ENCODE measurements around the gene NRP2. TPM values are rescaled to one million over a fixed set of nuclear protein-coding genes. Genes with fewer than 3 reads are reported as not detected.

NRP2 gene
- polyA plus RNA-seq, 2 donors = 6.9 to 11.1 TPM

- H3K27ac ChIP-seq (ENCODE audit: low read depth in 2 of 2, low read length in 1 of 2) = no peak overlapping the region
- no peaks in the 10 kb centered on the region for H3K4me1 ChIP-seq (ENCODE audit: control insufficient read depth in 2 of 2, insufficient read depth in 2 of 2, low read length in 1 of 2)
- no peak overlapping the region for H3K4me3 ChIP-seq (ENCODE audit: low read depth in 1 of 2, low read length in 2 of 2)
- no peaks in the 10 kb centered on the region for H3K36me3 ChIP-seq (ENCODE audit: control insufficient read depth in 2 of 2, insufficient read depth in 2 of 2, low read length in 1 of 2)
- H3K9me3 ChIP-seq (ENCODE audit: control insufficient read depth in 2 of 2, insufficient read depth in 1 of 2, low read depth in 1 of 2, low read length in 1 of 2) = no peaks in the 10 kb centered on the region
- no peaks in the 10 kb centered on the region for H3K27me3 ChIP-seq (ENCODE audit: control insufficient read depth in 1 of 2, insufficient read depth in 2 of 2, low read length in 2 of 2)
- 32 to 38% methylated on average over 7 of the region's 7 CpGs for WGBS, 2 donors
These were observed 6.3 kb upstream of the NRP2 start for GRCh38 chr2:205675861-205676516.

GRCh38 chr2:205678541-205679142 is 3.7 kb upstream of the NRP2 start:
- Histone ChIP-seq H3K36me3 (ENCODE audit: control insufficient read depth in 2 of 2, insufficient read depth in 2 of 2, low read length in 1 of 2) (no peaks in the 10 kb centered on the region), H3K27ac (ENCODE audit: low read depth in 2 of 2, low read length in 1 of 2) (no peak overlapping the region), H3K9me3 (ENCODE audit: control insufficient read depth in 2 of 2, insufficient read depth in 1 of 2, low read depth in 1 of 2, low read length in 1 of 2) (no peaks in the 10 kb centered on the region), H3K4me3 (ENCODE audit: low read depth in 1 of 2, low read length in 2 of 2) (no peak overlapping the region), H3K4me1 (ENCODE audit: control insufficient read depth in 2 of 2, insufficient read depth in 2 of 2, low read length in 1 of 2) (peaks cover 0 to 3% of the 10 kb centered on the region in 2 donors), H3K27me3 (ENCODE audit: control insufficient read depth in 1 of 2, insufficient read depth in 2 of 2, low read length in 2 of 2) (no peaks in the 10 kb centered on the region)
- WGBS, 2 donors = 50 to 59% methylated on average over 9 of the region's 9 CpGs

GRCh38 chr2:205679410-205680009 is 2.8 kb upstream of the NRP2 start:
- 45 to 50% methylated on average over 5 of the region's 5 CpGs for WGBS, 2 donors
- H3K4me1 ChIP-seq (ENCODE audit: control insufficient read depth in 2 of 2, insufficient read depth in 2 of 2, low read length in 1 of 2) = peaks cover 0 to 9% of the 10 kb centered on the region in 2 donors
- H3K9me3 ChIP-seq (ENCODE audit: control insufficient read depth in 2 of 2, insufficient read depth in 1 of 2, low read depth in 1 of 2, low read length in 1 of 2) = no peaks in the 10 kb centered on the region
- H3K4me3 ChIP-seq (ENCODE audit: low read depth in 1 of 2, low read length in 2 of 2) = no peak overlapping the region
- no peaks in the 10 kb centered on the region for H3K27me3 ChIP-seq (ENCODE audit: control insufficient read depth in 1 of 2, insufficient read depth in 2 of 2, low read length in 2 of 2)
- no peaks in the 10 kb centered on the region for H3K36me3 ChIP-seq (ENCODE audit: control insufficient read depth in 2 of 2, insufficient read depth in 2 of 2, low read length in 1 of 2)
- peak overlapping the region in 1 of 2 donors; percentile 47 for H3K27ac ChIP-seq (ENCODE audit: low read depth in 2 of 2, low read length in 1 of 2)

- Histone ChIP-seq H3K4me1 (ENCODE audit: control insufficient read depth in 2 of 2, insufficient read depth in 2 of 2, low read length in 1 of 2) (peaks cover 0 to 12% of the 10 kb centered on the region in 2 donors), H3K27me3 (ENCODE audit: control insufficient read depth in 1 of 2, insufficient read depth in 2 of 2, low read length in 2 of 2) (no peaks in the 10 kb centered on the region)
These were observed 2.2 kb upstream of the NRP2 start for GRCh38 chr2:205680067-205680466.

GRCh38 chr2:205680903-205681302 is 1.4 kb upstream of the NRP2 start:
- Histone ChIP-seq H3K27ac (ENCODE audit: low read depth in 2 of 2, low read length in 1 of 2) (no peak overlapping the region), H3K36me3 (ENCODE audit: control insufficient read depth in 2 of 2, insufficient read depth in 2 of 2, low read length in 1 of 2) (no peaks in the 10 kb centered on the region), H3K9me3 (ENCODE audit: control insufficient read depth in 2 of 2, insufficient read depth in 1 of 2, low read depth in 1 of 2, low read length in 1 of 2) (no peaks in the 10 kb centered on the region), H3K27me3 (ENCODE audit: control insufficient read depth in 1 of 2, insufficient read depth in 2 of 2, low read length in 2 of 2) (no peaks in the 10 kb centered on the region), H3K4me1 (ENCODE audit: control insufficient read depth in 2 of 2, insufficient read depth in 2 of 2, low read length in 1 of 2) (peaks cover 0 to 12% of the 10 kb centered on the region in 2 donors), H3K4me3 (ENCODE audit: low read depth in 1 of 2, low read length in 2 of 2) (no peak overlapping the region)
- WGBS, 2 donors = 61 to 69% methylated on average over 4 of the region's 4 CpGs

More at GRCh38 chr2:205680067-205680466, 2.2 kb upstream of the NRP2 start:
- peak overlapping the region in 1 of 2 donors; percentile 47 for H3K27ac ChIP-seq (ENCODE audit: low read depth in 2 of 2, low read length in 1 of 2)
- no peak overlapping the region for H3K4me3 ChIP-seq (ENCODE audit: low read depth in 1 of 2, low read length in 2 of 2)
- 30 to 44% methylated on average over 3 of the region's 3 CpGs for WGBS, 2 donors
- H3K36me3 ChIP-seq (ENCODE audit: control insufficient read depth in 2 of 2, insufficient read depth in 2 of 2, low read length in 1 of 2) = no peaks in the 10 kb centered on the region
- H3K9me3 ChIP-seq (ENCODE audit: control insufficient read depth in 2 of 2, insufficient read depth in 1 of 2, low read depth in 1 of 2, low read length in 1 of 2) = no peaks in the 10 kb centered on the region

- Histone ChIP-seq H3K4me1 (ENCODE audit: control insufficient read depth in 2 of 2, insufficient read depth in 2 of 2, low read length in 1 of 2) (peaks cover 0 to 12% of the 10 kb centered on the region in 2 donors), H3K4me3 (ENCODE audit: low read depth in 1 of 2, low read length in 2 of 2) (peak overlapping the region; percentile 54 to 78), H3K27ac (ENCODE audit: low read depth in 2 of 2, low read length in 1 of 2) (peak overlapping the region; percentile 69 to 83), H3K9me3 (ENCODE audit: control insufficient read depth in 2 of 2, insufficient read depth in 1 of 2, low read depth in 1 of 2, low read length in 1 of 2) (no peaks in the 10 kb centered on the region), H3K36me3 (ENCODE audit: control insufficient read depth in 2 of 2, insufficient read depth in 2 of 2, low read length in 1 of 2) (no peaks in the 10 kb centered on the region), H3K27me3 (ENCODE audit: control insufficient read depth in 1 of 2, insufficient read depth in 2 of 2, low read length in 2 of 2) (no peaks in the 10 kb centered on the region)
- 6 to 7% methylated on average over 49 of the region's 49 CpGs for WGBS, 2 donors
These were observed 681 bp upstream of the NRP2 start for GRCh38 chr2:205681401-205682238.

- Histone ChIP-seq H3K4me3 (ENCODE audit: low read depth in 1 of 2, low read length in 2 of 2) (peak overlapping the region; percentile 54 to 78), H3K27me3 (ENCODE audit: control insufficient read depth in 1 of 2, insufficient read depth in 2 of 2, low read length in 2 of 2) (no peaks in the 10 kb centered on the region), H3K9me3 (ENCODE audit: control insufficient read depth in 2 of 2, insufficient read depth in 1 of 2, low read depth in 1 of 2, low read length in 1 of 2) (no peaks in the 10 kb centered on the region), H3K4me1 (ENCODE audit: control insufficient read depth in 2 of 2, insufficient read depth in 2 of 2, low read length in 1 of 2) (peaks cover 0 to 18% of the 10 kb centered on the region in 2 donors), H3K27ac (ENCODE audit: low read depth in 2 of 2, low read length in 1 of 2) (peak overlapping the region; percentile 61 to 83), H3K36me3 (ENCODE audit: control insufficient read depth in 2 of 2, insufficient read depth in 2 of 2, low read length in 1 of 2) (no peaks in the 10 kb centered on the region)
- WGBS, 2 donors = 11 to 15% methylated on average over 10 of the region's 10 CpGs
These were observed 735 bp downstream of the NRP2 start for GRCh38 chr2:205682971-205683501.

GRCh38 chr2:205683502-205684367 is 1.4 kb downstream of the NRP2 start:
- H3K9me3 ChIP-seq (ENCODE audit: control insufficient read depth in 2 of 2, insufficient read depth in 1 of 2, low read depth in 1 of 2, low read length in 1 of 2) = no peaks in the 10 kb centered on the region
- H3K27me3 ChIP-seq (ENCODE audit: control insufficient read depth in 1 of 2, insufficient read depth in 2 of 2, low read length in 2 of 2) = no peaks in the 10 kb centered on the region
- peak overlapping the region; percentile 50 to 73 for H3K27ac ChIP-seq (ENCODE audit: low read depth in 2 of 2, low read length in 1 of 2)
- H3K4me3 ChIP-seq (ENCODE audit: low read depth in 1 of 2, low read length in 2 of 2) = peak overlapping the region; percentile 54 to 78
- peaks cover 0 to 18% of the 10 kb centered on the region in 2 donors for H3K4me1 ChIP-seq (ENCODE audit: control insufficient read depth in 2 of 2, insufficient read depth in 2 of 2, low read length in 1 of 2)
- no peaks in the 10 kb centered on the region for H3K36me3 ChIP-seq (ENCODE audit: control insufficient read depth in 2 of 2, insufficient read depth in 2 of 2, low read length in 1 of 2)
- WGBS, 2 donors = 36 to 49% methylated on average over 10 of the region's 10 CpGs

Measured in esophagus (tissue), 2 donors.